ENCODE results near the gene PDCD2L.
"Not testable (repeated sequence)": the region's sequence is repeated elsewhere in the genome, so short reads cannot be mapped to it uniquely, and the experiment has no call there.

The PDCD2L gene

GRCh38 chr19:34426096-34426661 is 22.0 kb downstream of the PDCD2L start:
- DNase-seq, result no peak

GRCh38 chr19:34428549-34429285 is 24.5 kb downstream of the PDCD2L start:
- peak in 1 of 6 experiments; percentile 62 for DNase-seq

- no peak for DNase-seq
Observed at GRCh38 chr19:34429553-34429952, 25.4 kb downstream of the PDCD2L start.

GRCh38 chr19:34430738-34431625 is 26.8 kb downstream of the PDCD2L start:
- peak in 5 of 6 experiments; percentile 12 to 69 (median 57) for DNase-seq

- DNase-seq, result no peak
Observed at GRCh38 chr19:34431681-34432402, 27.6 kb downstream of the PDCD2L start.

- DNase-seq, result no peak
Observed at GRCh38 chr19:34432797-34433196, 28.6 kb downstream of the PDCD2L start.

- DNase-seq, result no peak
Observed at GRCh38 chr19:34436716-34437115, 32.5 kb downstream of the PDCD2L start.

- DNase-seq, result no peak
Observed at GRCh38 chr19:34448191-34448590, 44.0 kb downstream of the PDCD2L start.

- no peak for DNase-seq
Observed at GRCh38 chr19:34452723-34453122, 48.5 kb downstream of the PDCD2L start.

- no peak for DNase-seq
Observed at GRCh38 chr19:34454091-34454490, 49.9 kb downstream of the PDCD2L start.

- DNase-seq, result no peak
Observed at GRCh38 chr19:34454685-34455084, 50.5 kb downstream of the PDCD2L start.

- not testable (repeated sequence) for DNase-seq
Observed at GRCh38 chr19:34455783-34456480, 51.7 kb downstream of the PDCD2L start.

GRCh38 chr19:34457446-34457845 is 53.2 kb downstream of the PDCD2L start:
- no peak for DNase-seq

- DNase-seq, result no peak
Observed at GRCh38 chr19:34458677-34459076, 54.5 kb downstream of the PDCD2L start.

GRCh38 chr19:34459614-34460013 is 55.4 kb downstream of the PDCD2L start:
- no peak for DNase-seq

GRCh38 chr19:34461375-34462100 is 57.3 kb downstream of the PDCD2L start:
- DNase-seq, result no peak

GRCh38 chr19:34464785-34465184 is 60.6 kb downstream of the PDCD2L start:
- not testable (repeated sequence) for DNase-seq

- DNase-seq, result no peak
Observed at GRCh38 chr19:34468409-34468808, 64.2 kb downstream of the PDCD2L start.

- DNase-seq, result not testable (repeated sequence)
Observed at GRCh38 chr19:34469026-34469425, 64.8 kb downstream of the PDCD2L start.

- DNase-seq, result no peak
Observed at GRCh38 chr19:34471906-34472700, 67.9 kb downstream of the PDCD2L start.
